Ishikawa (cell line): ENCODE measurements around the gene GABRG3.

ENCODE experiments used
- CEBPB ChIP-seq: IDR thresholded peaks from 2 replicates; pipeline ENCODE4 v1.6.1; 2012
- CREB1 ChIP-seq: IDR thresholded peaks from 2 replicates; pipeline ENCODE4 v1.6.1; 2012; ENCODE audit warnings: low read depth
- EGR1 ChIP-seq: IDR thresholded peaks from 2 replicates; pipeline ENCODE4 v1.6.1; 2012
- EP300 ChIP-seq: IDR thresholded peaks from 2 replicates; pipeline ENCODE4 v1.6.1; 2012; ENCODE audit warnings: borderline replicate concordance
- MAX ChIP-seq: IDR thresholded peaks from 2 replicates; pipeline ENCODE4 v1.6.1; 2012
- NFIC ChIP-seq: IDR thresholded peaks from 2 replicates; pipeline ENCODE4 v1.6.1; 2012
- RAD21 ChIP-seq: IDR thresholded peaks from 2 replicates; pipeline ENCODE4 v1.6.1; 2012; ENCODE audit warnings: low read depth
- REST ChIP-seq: IDR thresholded peaks from 2 replicates; pipeline ENCODE4 v1.6.1; 2012; ENCODE audit warnings: low read depth, mild to moderate bottlenecking
- TAF1 ChIP-seq: IDR thresholded peaks from 2 replicates; pipeline ENCODE4 v1.6.1; 2012; ENCODE audit warnings: low read depth, mild to moderate bottlenecking
- TCF12 ChIP-seq: IDR thresholded peaks from 2 replicates; pipeline ENCODE4 v1.6.1; 2012; ENCODE audit warnings: low read depth
- TEAD4 ChIP-seq: IDR thresholded peaks from 2 replicates; pipeline ENCODE4 v1.6.1; 2012
- USF1 ChIP-seq: IDR thresholded peaks from 2 replicates; pipeline ENCODE4 v1.6.1; 2012
- YY1 ChIP-seq: IDR thresholded peaks from 2 replicates; pipeline ENCODE4 v1.6.1; 2012; ENCODE audit warnings: low read depth
- ZBTB7A ChIP-seq: IDR thresholded peaks from 2 replicates; pipeline ENCODE4 v1.6.1; 2012; ENCODE audit warnings: low read depth

GRCh38 chr15:27039152-27039551 is 68.2 kb downstream of the GABRG3 start:
- no peak for TF ChIP-seq EP300
- no peak for TF ChIP-seq MAX
- no peak for TF ChIP-seq TEAD4
- TF ChIP-seq NFIC = no peak
- no peak for TF ChIP-seq EGR1
- TF ChIP-seq TAF1 = no peak
- TF ChIP-seq USF1 = no peak
- TF ChIP-seq CREB1 = no peak
- no peak for TF ChIP-seq REST
- TF ChIP-seq YY1 = no peak
- no peak for TF ChIP-seq ZBTB7A
- TF ChIP-seq RAD21 = no peak
- no peak for TF ChIP-seq TCF12
- no peak for TF ChIP-seq CEBPB
